Limb (tissue), 2 donors: ENCODE results near the gene AAK1.
A peak's percentile ranks its signal among the peaks of the same experiment; 100 is the strongest.
"Not testable (repeated sequence)": the region's sequence is repeated elsewhere in the genome, so short reads cannot be mapped to it uniquely, and the experiment has no call there.

ENCODE experiments used
- DNase-seq, 2 donors: peaks; one replicate each; pipeline ENCODE4 v3.0.0-alpha.2; 2016; ENCODE audit errors: extremely low spot score in 2 of 2

The AAK1 gene

GRCh38 chr2:69454976-69455375, 188.6 kb downstream of the AAK1 start:
- DNase-seq, result no peak

DNA sequence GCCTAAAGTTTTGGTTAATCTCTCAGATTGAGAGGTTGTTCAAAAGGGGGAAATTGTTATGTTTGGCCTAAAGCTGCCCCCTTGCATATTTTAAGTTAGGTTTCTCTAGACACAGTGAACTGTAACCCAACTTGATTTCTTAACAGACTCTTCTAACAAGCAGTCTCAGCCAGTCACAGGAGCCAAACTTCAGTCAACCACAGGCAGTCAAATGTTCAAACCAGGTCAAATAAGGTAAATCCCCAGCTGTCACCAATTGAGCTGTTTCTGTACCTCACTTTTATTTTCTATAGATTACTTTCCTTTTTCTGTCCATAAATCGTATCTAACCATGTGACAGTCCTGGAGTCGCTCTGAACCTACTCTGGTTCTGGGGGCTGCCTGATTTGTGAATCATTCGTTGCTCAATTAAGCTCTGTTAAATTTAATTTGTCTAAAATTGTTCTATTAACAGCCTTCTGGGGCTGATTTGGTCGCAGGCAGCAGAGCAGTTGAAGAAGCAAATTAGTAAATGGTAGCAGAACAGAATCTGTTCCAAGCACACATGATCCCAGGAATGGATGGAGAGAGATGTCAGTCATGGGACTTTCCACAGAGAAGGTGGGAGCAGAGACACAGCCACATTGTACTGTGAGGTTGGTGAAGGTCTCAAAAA, 189.9 kb downstream of the AAK1 start:
- DNase-seq, result no peak

GRCh38 chr2:69452687-69453086, 190.9 kb downstream of the AAK1 start:
- DNase-seq, result no peak

DNA sequence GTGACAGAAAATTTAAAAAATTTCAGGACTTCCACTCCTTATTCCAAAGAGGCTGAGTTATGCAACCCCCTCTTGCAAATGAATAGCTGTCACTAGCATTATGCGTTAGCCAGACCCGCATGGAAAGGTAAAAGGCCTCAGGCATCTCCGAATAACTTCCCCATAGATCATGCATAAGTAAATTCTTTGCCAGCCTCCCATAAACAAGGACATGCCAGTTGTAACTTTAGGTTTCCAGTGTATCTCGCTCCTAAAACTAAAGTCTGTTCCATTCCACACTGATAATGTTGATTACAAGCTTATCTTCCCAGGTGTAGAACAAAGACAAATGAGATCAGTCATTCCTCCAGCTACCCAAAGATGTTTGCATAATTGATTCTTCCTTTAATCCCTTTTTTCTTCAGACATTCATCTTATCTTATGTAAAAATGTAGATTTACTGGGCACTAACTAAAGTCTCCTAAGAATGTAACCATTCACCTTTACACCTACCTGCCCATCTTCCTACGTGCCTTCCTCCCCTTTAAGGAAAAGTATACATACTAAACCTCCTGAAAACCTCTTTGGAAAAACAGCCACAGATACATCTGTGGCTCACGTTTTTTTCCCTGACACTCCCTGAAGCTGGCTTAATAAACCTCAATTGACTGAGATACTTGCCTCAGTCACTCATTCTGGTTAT, 192.7 kb downstream of the AAK1 start:
- no peak for DNase-seq

- DNase-seq, result no peak
Observed at GRCh38 chr2:69449906-69450305, 193.6 kb downstream of the AAK1 start.

DNA sequence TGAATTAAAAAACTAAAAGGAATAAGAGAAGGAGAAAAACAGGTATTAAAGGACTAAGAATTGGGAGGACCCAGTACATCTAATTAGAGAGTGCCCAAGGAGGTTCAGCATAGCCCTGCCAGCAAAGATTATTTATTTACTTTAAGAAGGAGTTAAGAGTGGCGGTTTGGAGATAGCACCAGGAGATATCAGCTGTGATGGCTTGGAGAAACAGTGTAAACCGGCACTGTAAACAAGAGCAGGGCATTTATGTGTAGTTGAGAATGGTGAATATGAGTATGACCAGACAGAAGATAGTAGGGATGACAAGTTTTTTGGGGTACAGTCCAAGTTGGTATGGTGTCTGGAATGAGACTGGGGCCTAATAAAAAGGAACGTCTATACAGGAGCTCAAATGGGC, 199.9 kb downstream of the AAK1 start:
- DNase-seq, result not testable (repeated sequence)

- DNase-seq, result not testable (repeated sequence)
Observed at GRCh38 chr2:69439499-69439898, 204.0 kb downstream of the AAK1 start.

DNA sequence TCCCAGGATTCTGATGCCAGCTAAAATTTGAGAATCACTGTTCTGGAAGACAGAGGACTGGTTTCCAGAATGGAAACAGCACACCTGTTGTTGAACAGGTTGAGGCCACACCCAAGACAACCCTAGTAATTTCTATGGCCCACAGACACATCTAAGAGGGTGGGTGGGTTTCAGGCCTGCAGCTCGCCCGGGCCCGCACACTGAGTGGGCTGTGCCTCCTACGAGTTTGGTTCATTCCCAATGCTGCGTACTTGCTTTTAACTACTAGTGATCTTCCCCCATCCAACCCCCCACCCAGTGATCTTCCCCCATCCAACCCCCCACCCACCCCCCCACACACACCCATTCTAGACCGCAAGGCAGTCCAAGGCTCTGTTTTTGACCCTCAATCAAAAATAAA, 205.0 kb downstream of the AAK1 start:
- no peak for DNase-seq

DNA sequence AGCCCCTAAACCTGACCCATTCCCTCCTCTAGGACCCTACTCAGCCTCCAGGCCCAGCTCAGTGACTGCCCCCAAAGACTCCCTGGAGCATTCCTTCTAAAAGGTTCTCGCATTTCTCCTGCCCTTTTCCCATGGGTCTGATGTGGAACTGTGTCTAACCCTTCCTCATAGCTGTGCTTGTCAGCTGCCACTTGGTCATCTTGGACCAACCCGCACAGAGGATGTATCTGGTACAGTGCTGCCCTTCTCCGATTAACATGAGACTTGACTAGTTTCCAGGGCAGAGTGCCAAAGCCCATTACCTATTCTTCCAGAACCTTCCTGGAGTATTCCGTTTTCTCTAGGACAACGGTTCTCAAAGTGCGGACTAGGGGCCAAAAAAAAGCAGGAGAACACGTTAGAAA, 205.8 kb downstream of the AAK1 start:
- DNase-seq, result no peak

DNA sequence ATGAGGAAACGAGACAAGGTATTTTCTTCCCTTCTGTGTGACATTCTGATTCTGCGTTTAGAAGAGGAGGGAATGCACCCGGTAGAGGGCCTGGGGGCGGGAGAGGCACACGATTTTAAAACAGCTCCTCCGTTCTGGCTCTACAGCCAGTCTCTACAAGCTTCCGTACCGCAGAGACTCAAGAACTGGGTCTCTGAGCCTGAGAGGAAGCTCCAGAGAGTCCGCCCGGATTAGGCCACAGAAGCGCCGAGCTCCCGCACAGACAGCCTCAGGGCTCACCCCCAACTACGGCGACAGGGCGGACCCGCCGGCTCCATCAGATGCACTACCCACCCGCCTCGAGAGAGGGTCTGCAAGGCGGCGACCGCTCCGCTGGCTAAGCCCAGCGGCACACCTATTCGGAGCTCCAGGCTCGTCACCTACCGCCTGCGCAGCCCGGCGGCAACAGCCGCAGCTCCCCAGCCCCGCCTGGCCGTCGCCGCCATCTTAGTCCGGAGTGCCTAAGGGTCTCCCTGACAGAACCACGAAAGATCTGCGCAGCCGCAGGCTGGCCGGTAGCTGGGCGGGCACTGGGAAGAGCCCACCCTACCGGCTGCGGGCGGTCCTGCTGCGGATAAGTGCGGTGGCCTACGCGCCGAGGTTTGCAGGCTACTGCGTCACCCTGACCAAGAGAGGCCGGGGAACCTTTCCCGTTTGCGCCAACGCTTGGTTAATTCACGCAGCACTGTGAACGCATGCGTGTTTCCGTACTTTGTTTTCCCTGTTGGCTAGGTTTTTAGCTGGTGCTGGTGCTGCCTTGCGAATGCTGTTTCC, 206.4 kb downstream of the AAK1 start, which contains the start of gene NFU1:
NFU1 (minus strand) TSS at position 498 of the 813 bp plus-strand sequence; CDS start at position 485, 13 bp downstream.
- DNase-seq, result peak; percentile 95 to 96

DNA sequence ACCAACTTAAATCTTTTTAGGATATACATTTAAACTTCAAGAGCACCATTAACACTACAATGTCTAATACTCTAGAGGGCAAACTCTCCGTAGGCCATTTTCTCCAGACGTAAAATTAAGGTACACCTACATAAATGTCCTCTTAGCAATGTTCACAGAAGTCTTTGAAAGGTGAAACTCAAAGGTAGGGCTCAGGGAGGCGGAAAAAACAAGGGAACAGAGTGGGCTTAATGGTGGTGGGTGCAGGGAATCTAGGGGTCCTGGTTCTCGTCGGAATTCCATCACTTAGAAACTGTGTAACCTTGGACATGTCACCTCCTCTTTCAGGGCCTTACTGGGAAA, 207.0 kb downstream of the AAK1 start:
- DNase-seq, result peak in 1 of 2 donors; percentile 17

DNA sequence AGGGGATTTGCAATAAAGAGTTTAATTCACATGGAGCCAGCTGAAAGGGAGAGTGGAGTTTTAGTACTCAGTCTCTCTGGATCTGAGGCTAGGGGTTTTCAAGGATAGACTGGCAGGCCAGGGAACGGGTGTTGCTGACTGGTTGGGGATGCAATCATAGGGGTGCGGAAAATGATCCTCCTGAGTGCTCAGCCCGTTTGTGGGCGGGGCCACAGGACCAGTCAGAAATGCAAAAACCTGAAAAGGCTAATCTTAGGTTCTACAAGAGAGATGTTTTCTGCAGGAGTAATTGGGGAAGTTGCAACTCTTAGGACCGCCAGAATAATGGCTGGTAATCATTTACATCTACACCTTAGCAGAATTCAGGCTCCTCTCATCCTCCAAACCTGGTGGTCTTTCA, 208.8 kb downstream of the AAK1 start:
- DNase-seq, result no peak

- no peak for DNase-seq
Observed at GRCh38 chr2:69429491-69430183, 213.9 kb downstream of the AAK1 start.

DNA sequence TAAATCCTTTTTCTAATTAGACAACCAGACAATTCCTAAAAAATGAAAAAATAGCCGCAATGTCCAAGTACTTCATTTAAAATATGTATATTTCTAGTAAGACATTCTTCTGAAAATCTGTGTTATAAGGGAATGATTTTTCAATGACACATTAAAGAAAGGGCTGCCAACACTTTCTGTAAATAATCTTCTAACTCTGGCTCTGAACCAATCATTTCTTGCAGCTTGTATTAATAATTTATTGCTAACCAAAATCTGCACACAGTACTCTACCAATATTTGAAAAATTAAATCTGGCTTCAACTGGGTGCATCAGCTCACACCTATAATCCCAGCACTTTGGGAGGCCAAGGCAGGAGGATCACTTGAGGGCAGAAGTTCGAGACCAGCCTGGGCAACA, 214.6 kb downstream of the AAK1 start:
- no peak for DNase-seq

DNA sequence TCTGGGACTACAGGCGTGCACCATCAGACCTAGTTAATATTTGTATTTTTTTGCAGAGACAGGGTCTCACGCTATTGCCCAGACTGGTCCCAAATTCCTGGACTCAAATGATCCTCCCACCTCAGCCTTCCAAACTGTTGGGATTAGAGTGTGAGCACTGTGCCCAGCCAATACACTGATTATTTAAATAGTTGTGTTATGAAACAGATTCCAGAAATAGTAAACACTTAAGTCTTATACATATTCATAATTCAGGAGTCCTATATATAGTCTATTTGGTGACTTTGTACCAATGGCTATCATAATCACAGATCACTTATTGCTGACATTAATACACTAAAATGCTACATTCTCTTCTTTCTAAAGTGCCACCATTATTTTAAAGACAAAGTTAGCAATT, 219.1 kb downstream of the AAK1 start:
- DNase-seq, result no peak

DNA sequence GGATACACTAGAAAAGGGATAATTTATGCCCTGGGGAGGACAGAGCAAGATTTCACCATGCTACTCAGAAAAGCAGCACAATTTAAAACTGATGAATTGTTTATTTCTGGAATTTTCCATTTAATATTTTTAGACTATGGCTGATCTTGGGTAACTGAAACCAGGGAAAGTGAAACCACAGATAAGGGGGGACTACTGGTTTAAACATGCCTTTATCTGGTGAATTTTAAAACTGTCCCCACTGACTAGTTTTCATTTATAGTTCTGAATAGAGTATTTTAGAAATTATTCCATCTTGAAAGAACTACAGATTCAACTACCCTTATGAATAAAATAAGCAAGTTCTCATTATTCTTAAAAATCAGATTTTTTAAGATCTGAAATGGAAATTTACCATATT, 221.3 kb downstream of the AAK1 start:
- DNase-seq, result no peak

DNA sequence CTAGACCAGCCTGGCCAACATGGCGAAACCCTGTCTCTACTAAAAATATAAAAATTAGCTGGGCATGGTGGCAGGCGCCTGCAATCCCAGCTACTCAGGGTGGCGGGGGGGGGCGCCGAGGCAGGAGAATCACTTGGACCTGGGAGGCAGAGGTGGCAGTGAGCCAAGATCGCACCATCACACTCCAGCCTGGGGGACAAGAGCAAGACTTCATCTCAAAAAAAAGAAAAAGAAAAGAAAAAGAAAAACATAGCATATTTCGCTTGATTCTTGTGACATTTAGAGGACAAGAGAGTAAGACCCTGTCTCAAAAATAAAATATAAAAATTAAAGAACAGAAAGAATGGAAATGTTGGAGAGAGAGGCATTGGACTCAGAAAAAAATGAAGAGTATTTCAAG, 224.4 kb downstream of the AAK1 start:
- not testable (repeated sequence) for DNase-seq

DNA sequence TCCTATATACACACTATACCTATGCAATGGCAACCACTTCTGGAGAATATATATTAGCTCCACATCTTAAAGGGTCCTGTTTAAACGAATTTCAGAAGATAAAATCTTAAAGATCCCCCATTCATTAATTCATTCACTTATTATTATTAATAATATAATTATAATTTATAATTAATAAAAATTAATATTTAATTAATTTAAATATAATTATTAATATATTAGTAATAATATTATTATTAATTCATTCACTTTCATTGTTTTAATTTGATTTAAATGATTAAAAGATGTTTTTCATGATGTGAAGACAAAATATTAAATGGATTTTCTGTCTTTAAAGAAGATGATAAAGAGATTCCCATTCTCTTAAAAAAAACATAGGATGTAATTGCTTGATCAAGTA, 227.4 kb downstream of the AAK1 start:
- no peak for DNase-seq
